H1 (cell line): ENCODE measurements around the gene HYAL1. TPM values are rescaled to one million over a fixed set of nuclear protein-coding genes. Genes with fewer than 3 reads are reported as not detected.

Experiments
- CTCF ChIA-PET: fragments of 300-600 bp; sonication (Branson Sonifier 250); formaldehyde crosslinking; loops from one replicate; lab custom pipeline; 2021; ENCODE audit not compliant: partially characterized antibody; lab: Charles Lee
- POLR2A ChIA-PET: fragments of 300-600 bp; sonication (Branson Sonifier 250); formaldehyde crosslinking; loops from one replicate; lab custom pipeline; 2021; ENCODE audit warnings: inconsistent platforms; ENCODE audit not compliant: partially characterized antibody; lab: Charles Lee
- DNase-seq, 2 experiments: peaks; one replicate each; pipeline versions ENCODE4 v3.0.0 to v3.0.0-alpha.2; 2010 to 2022; ENCODE audit warnings: low spot score in 2 of 2, low read depth in 1 of 2, mixed read lengths in 1 of 2
- FAIRE-seq: peaks from 2 replicates; lab custom pipeline; 2011; peaks lifted over from hg19 to GRCh38; lab: Jason Lieb, UNC
- H2AFZ ChIP-seq: 2 replicates; pipeline ENCODE4 v1.8.1; 2012; ENCODE audit warnings: low read length, inconsistent platforms
- H2AK5ac ChIP-seq: 2 replicates; pipeline ENCODE4 v1.6.1; 2013; ENCODE audit warnings: low read depth, low read length
- H2BK120ac ChIP-seq: replicated peaks from 2 replicates; pipeline ENCODE3; 2013; ENCODE audit warnings: low read depth, low read length, inconsistent platforms
- H2BK12ac ChIP-seq: 2 replicates; pipeline ENCODE4 v1.6.1; 2013; ENCODE audit warnings: low read depth, low read length
- H2BK15ac ChIP-seq: 2 replicates; pipeline ENCODE4 v1.6.1; 2013; ENCODE audit warnings: low read length
- H2BK20ac ChIP-seq: 2 replicates; pipeline ENCODE4 v1.6.1; 2013; ENCODE audit warnings: low read length
- H2BK5ac ChIP-seq: 2 replicates; pipeline ENCODE4 v1.6.1; 2013; ENCODE audit warnings: low read depth, low read length
- H3K14ac ChIP-seq: 2 replicates; pipeline ENCODE4 v1.6.1; 2013; ENCODE audit warnings: inconsistent platforms; ENCODE audit not compliant: insufficient read length
- H3K18ac ChIP-seq: 2 replicates; pipeline ENCODE4 v1.6.1; 2013; ENCODE audit warnings: low read length; ENCODE audit errors: extremely low read depth
- H3K23ac ChIP-seq: 2 replicates; pipeline ENCODE4 v1.6.1; 2013; ENCODE audit warnings: inconsistent platforms; ENCODE audit not compliant: insufficient read length
- H3K23me2 ChIP-seq: 2 replicates; pipeline ENCODE4 v1.6.1; 2013; ENCODE audit warnings: low read depth, low read length
- H3K27ac ChIP-seq: 2 replicates; pipeline ENCODE4 v1.6.1; 2011; ENCODE audit warnings: low read depth, low read length, inconsistent platforms
- H3K27me3 ChIP-seq, 4 experiments: replicated peaks in 1 of 4; 1 replicate in 1 of 4; 2 replicates in 3 of 4; pipeline versions ENCODE4 v1.6.1 to v1.8.1; 2011 to 2013; ENCODE audit warnings: low read length in 3 of 4, mild to moderate bottlenecking in 3 of 4, inconsistent platforms in 2 of 4, mixed read lengths in 2 of 4, moderate library complexity in 1 of 4; ENCODE audit not compliant: control insufficient read depth in 3 of 4, insufficient read depth in 3 of 4; ENCODE audit errors: extremely low read depth in 1 of 4
- H3K36me3 ChIP-seq, 4 experiments: 2 replicates each; pipeline versions ENCODE4 v1.6.1 to v1.8.1; 2011 to 2013; ENCODE audit warnings: mild to moderate bottlenecking in 4 of 4, low read length in 3 of 4, moderate library complexity in 2 of 4, control low read depth in 1 of 4, inconsistent platforms in 1 of 4; ENCODE audit not compliant: insufficient read depth in 4 of 4, control insufficient read depth in 2 of 4
- H3K4ac ChIP-seq: replicated peaks from 2 replicates; pipeline ENCODE3; 2013; ENCODE audit warnings: low read length, low read depth, mixed read lengths, inconsistent platforms; ENCODE audit not compliant: insufficient read length
- H3K4me1 ChIP-seq, 4 experiments: replicated peaks in 1 of 4; 1 replicate in 1 of 4; 2 replicates in 3 of 4; pipeline versions ENCODE4 v1.6.1 to v1.8.1; 2011 to 2013; ENCODE audit warnings: low read length in 3 of 4, inconsistent platforms in 2 of 4, mixed read lengths in 1 of 4; ENCODE audit not compliant: insufficient read depth in 4 of 4, control insufficient read depth in 3 of 4
- H3K4me2 ChIP-seq, 2 experiments: 2 replicates each; pipeline versions ENCODE4 v1.6.1 to v1.8.1; 2011 to 2013; ENCODE audit warnings: low read depth in 2 of 2, low read length in 2 of 2, control low read depth in 1 of 2, inconsistent platforms in 1 of 2, mild to moderate bottlenecking in 1 of 2; ENCODE audit not compliant: insufficient read depth in 1 of 2
- H3K4me3 ChIP-seq, 4 experiments: fragments of 200-600, 300-600 bp in 1 of 4; sonication (generic), shearing (Covaris generic), sonication (Bioruptor Twin) in 1 of 4; 2 replicates each; pipeline versions ENCODE4 v1.5.1 to v1.8.1; 2011 to 2016; ENCODE audit warnings: low read length in 4 of 4, low read depth in 3 of 4, control low read depth in 2 of 4, inconsistent platforms in 2 of 4, mild to moderate bottlenecking in 2 of 4, mixed read lengths in 1 of 4, moderate library complexity in 1 of 4; ENCODE audit not compliant: insufficient read depth in 2 of 4; ENCODE audit errors: extremely low read depth in 1 of 4
- H3K56ac ChIP-seq: replicated peaks from 2 replicates; pipeline ENCODE3; 2013; ENCODE audit warnings: low read depth, mild to moderate bottlenecking, mixed read lengths, low read length, inconsistent platforms; ENCODE audit not compliant: insufficient read length
- H3K79me1 ChIP-seq: 2 replicates; pipeline ENCODE4 v1.6.1; 2013; ENCODE audit warnings: low read depth, low read length, control low read depth
- H3K79me2 ChIP-seq, 2 experiments: 2 replicates each; pipeline versions ENCODE4 v1.6.1 to v1.8.1; 2012 to 2013; ENCODE audit warnings: low read length in 2 of 2, mild to moderate bottlenecking in 2 of 2, inconsistent platforms in 1 of 2; ENCODE audit not compliant: insufficient read depth in 2 of 2, control insufficient read depth in 1 of 2
- H3K9ac ChIP-seq, 4 experiments: replicated peaks in 1 of 4; 1 replicate in 1 of 4; 2 replicates in 3 of 4; pipeline versions ENCODE4 v1.6.1 to v1.8.1; 2011 to 2013; ENCODE audit warnings: low read depth in 3 of 4, low read length in 3 of 4, control low read depth in 2 of 4, mild to moderate bottlenecking in 2 of 4, moderate library complexity in 2 of 4, inconsistent platforms in 1 of 4; ENCODE audit errors: extremely low read depth in 1 of 4
- H3K9me3 ChIP-seq, 2 experiments: 2 replicates each; pipeline versions ENCODE4 v1.6.1 to v1.8.1; 2012 to 2013; ENCODE audit warnings: mild to moderate bottlenecking in 2 of 2, moderate library complexity in 2 of 2, control low read depth in 1 of 2, inconsistent platforms in 1 of 2, low read depth in 1 of 2, low read length in 1 of 2, mixed read lengths in 1 of 2; ENCODE audit not compliant: insufficient read depth in 2 of 2
- H4K20me1 ChIP-seq, 2 experiments: replicated peaks in 1 of 2; 2 replicates each; pipeline versions ENCODE3 to v1.8.1; 2011 to 2013; ENCODE audit warnings: inconsistent platforms in 2 of 2, low read length in 2 of 2, mild to moderate bottlenecking in 1 of 2; ENCODE audit not compliant: insufficient read depth in 2 of 2, control insufficient read depth in 1 of 2
- H4K5ac ChIP-seq: 2 replicates; pipeline ENCODE4 v1.6.1; 2013; ENCODE audit warnings: low read length, low read depth, mixed read lengths, inconsistent platforms; ENCODE audit not compliant: insufficient read length
- H4K8ac ChIP-seq: 2 replicates; pipeline ENCODE4 v1.8.0; 2013; ENCODE audit warnings: mild to moderate bottlenecking, moderate library complexity, low read length, inconsistent platforms; ENCODE audit not compliant: insufficient read depth; ENCODE audit errors: extremely low read depth
- H4K91ac ChIP-seq: replicated peaks from 2 replicates; pipeline ENCODE3; 2013; ENCODE audit warnings: low read length, mixed read lengths, inconsistent platforms; ENCODE audit not compliant: insufficient read length
- CHD2 ChIP-seq: IDR thresholded peaks from 2 replicates; pipeline ENCODE4 v1.6.1; 2012; ENCODE audit warnings: low read length, improper control_type of control experiment
- CTBP2 ChIP-seq: IDR thresholded peaks from 2 replicates; pipeline ENCODE4 v1.7.0; 2011; ENCODE audit warnings: borderline replicate concordance, mild to moderate bottlenecking, moderate library complexity, mixed read lengths, low read length; ENCODE audit not compliant: insufficient read depth, insufficient read length
- FOSL1 ChIP-seq: IDR thresholded peaks from 2 replicates; pipeline ENCODE4 v1.6.1; 2011; ENCODE audit warnings: mild to moderate bottlenecking, low read depth, low read length, moderate library complexity; ENCODE audit not compliant: insufficient read depth
- KDM4A ChIP-seq: IDR thresholded peaks from one replicate; pipeline ENCODE4 v1.7.1; 2012; ENCODE audit warnings: low read depth, mild to moderate bottlenecking, moderate library complexity, low read length, inconsistent platforms; ENCODE audit not compliant: severe bottlenecking
- SIN3A ChIP-seq, 2 experiments: IDR thresholded peaks in 1 of 2; conservative IDR thresholded peaks in 1 of 2; 2 replicates each; pipeline ENCODE4 v1.6.1; 2011 to 2012; ENCODE audit warnings: low read length in 2 of 2, improper control_type of control experiment in 1 of 2, low read depth in 1 of 2, mild to moderate bottlenecking in 1 of 2
- SP4 ChIP-seq: IDR thresholded peaks from 2 replicates; pipeline ENCODE4 v1.6.1; 2012; ENCODE audit warnings: low read length, inconsistent platforms
- TAF1 ChIP-seq: IDR thresholded peaks from 2 replicates; pipeline ENCODE4 v1.6.1; 2011; ENCODE audit warnings: mild to moderate bottlenecking, low read depth, low read length
- YY1 ChIP-seq: IDR thresholded peaks from 2 replicates; pipeline ENCODE4 v1.6.1; 2011; ENCODE audit warnings: low read depth, mild to moderate bottlenecking, low read length
- WGBS, 2 experiments: shearing (Covaris generic) in 1 of 2; methylation state at CpG; one replicate each; pipeline versions ENCODE4 v1.1.6 to v1.1.7; 2013 to 2015; ENCODE audit warnings: low lambda C conversion rate in 2 of 2, mixed read lengths in 2 of 2, inconsistent platforms in 1 of 2, low coverage in 1 of 2, missing lambda C conversion rate in 1 of 2; ENCODE audit not compliant: insufficient replicate concordance in 2 of 2, insufficient coverage in 1 of 2, insufficient read length in 1 of 2; ENCODE audit errors: extremely low coverage in 1 of 2, missing lambda C conversion rate in 1 of 2; 5-methylcytosine and 5-hydroxymethylcytosine counted together
- polyA plus RNA-seq, 7 experiments: library from polyadenylated mRNA; depleted of rRNA in 3 of 7; stranded (reverse) in 5 of 7; unstranded in 2 of 7; fragments of >200 nt in 5 of 7; fragments of 200-250 nt in 2 of 7; gene quantifications; 1 replicate in 5 of 7; 2 replicates in 1 of 7; 4 replicates in 1 of 7; pipeline versions ENCODE4 v1.2.1 to v1.2.3, GENCODE V29; 2011 to 2013; ENCODE audit warnings: missing spikeins in 2 of 7, mixed read lengths in 2 of 7
- total RNA-seq: library from RNA; stranded (reverse); fragmentation: NEBNext Ultra II Directional; extraction: Animal tissue kit (Norgen Biotek cat#: 25700); gene quantifications from 2 replicates; pipeline ENCODE4 v1.2.1, GENCODE V29; 2021
- TF ChIP-seq, protein P1 (sequence below): IDR thresholded peaks from 2 replicates; pipeline ENCODE4 v1.6.1; 2012; ENCODE audit warnings: inconsistent platforms
- TF ChIP-seq, protein P2 (sequence below): IDR thresholded peaks from 2 replicates; pipeline ENCODE4 v1.6.1; 2012; ENCODE audit warnings: inconsistent platforms

The HYAL1 gene
- total and polyA plus RNA-seq, 2 of the 8 experiments (the other 6 are each of a cell fraction or from before 2014, with no cell fraction given): 2.0 to 5.4 TPM

DNA sequence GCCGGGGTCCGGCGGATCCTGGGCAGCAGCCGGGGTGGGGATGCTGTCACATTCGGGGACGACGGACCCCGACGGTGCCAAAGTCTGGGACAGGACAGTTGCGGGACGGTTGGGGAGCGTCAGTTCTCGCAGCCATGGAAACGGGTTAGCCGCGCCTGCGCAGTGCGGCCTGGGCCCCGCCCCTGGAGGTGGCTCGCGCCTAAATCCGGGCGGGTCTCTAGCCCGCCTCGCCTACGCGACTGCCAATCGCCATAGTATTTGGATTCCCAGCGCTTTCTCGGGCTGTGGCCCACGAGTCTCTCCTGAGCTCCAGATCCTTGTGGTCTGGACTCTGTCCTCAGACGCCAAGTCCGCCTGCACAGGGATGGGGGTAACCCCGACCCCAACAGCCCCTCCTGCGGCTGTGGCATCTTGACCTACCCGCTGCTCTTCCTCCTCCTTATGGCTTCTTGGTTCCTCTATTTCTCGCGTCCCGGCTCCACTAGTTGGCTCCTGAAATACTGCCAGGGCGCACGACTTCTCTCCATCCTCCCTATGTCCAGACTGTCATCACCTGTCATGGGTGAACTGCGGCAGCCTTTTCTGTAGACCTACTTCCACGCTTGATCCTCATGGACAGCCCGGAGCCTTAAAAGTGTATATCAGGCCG, 42.3 kb upstream of the HYAL1 start, which contains the start of gene ZMYND10:
ZMYND10 (minus strand) TSS at position 147 of the 649 bp plus-strand sequence. CDS start 153 bp downstream, outside the sequence.
- CTCF ChIA-PET: interaction anchor here (0.5 to 13.4 kb wide), 12 partner anchors 8 to 1039 kb away, joined by 3 to 136 read pairs (median 13); partner anchors contain the start of gene TMEM115
- TF ChIP-seq SP4: no peak
- TF ChIP-seq CTBP2: no peak
- peak in 1 of 2 experiments; percentile 90; a peak in 2 of 4 replicates for TF ChIP-seq SIN3A (conservative IDR thresholded peaks at IDR 0.05 in 1 of 2, IDR thresholded peaks at IDR 0.05 in 1 of 2; ENCODE audit: low read depth in 1 of 2, low read length in 2 of 2)
- no peak for TF ChIP-seq CHD2
- peak; percentile 58 for TF ChIP-seq KDM4A
- TF ChIP-seq YY1: peak; percentile 58; the same call in 1 of the 2 replicates
- TF ChIP-seq, protein P1, sequence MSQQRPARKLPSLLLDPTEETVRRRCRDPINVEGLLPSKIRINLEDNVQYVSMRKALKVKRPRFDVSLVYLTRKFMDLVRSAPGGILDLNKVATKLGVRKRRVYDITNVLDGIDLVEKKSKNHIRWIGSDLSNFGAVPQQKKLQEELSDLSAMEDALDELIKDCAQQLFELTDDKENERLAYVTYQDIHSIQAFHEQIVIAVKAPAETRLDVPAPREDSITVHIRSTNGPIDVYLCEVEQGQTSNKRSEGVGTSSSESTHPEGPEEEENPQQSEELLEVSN: no peak
- peak; percentile 18; the same call in 1 of the 2 replicates for TF ChIP-seq FOSL1
- TF ChIP-seq, protein P2, sequence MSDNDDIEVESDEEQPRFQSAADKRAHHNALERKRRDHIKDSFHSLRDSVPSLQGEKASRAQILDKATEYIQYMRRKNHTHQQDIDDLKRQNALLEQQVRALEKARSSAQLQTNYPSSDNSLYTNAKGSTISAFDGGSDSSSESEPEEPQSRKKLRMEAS: peak; percentile 8; the same call in 1 of the 2 replicates
- 0 out of 2 replicates have a peak, but pooled peaks have one; percentile 25 for TF ChIP-seq TAF1

More for the DNA sequence above, 42.3 kb upstream of the HYAL1 start, which contains the start of gene ZMYND10:
- H2BK20ac ChIP-seq: no peak within 1 kb of the TSS
- peaks cover 0 to 18% (median 12%) of the 10 kb centered on the region in 4 experiments; a peak in 6 of 7 replicates for H3K4me1 ChIP-seq
- no peak within 1 kb of the TSS for H3K56ac ChIP-seq
- DNase-seq (peak in 1 of 2 experiments; percentile 96), FAIRE-seq (peak; percentile 78)
- peak within 1 kb of the TSS; percentile 61 to 96 for H3K4me2 ChIP-seq
- H3K9ac ChIP-seq: no peak within 1 kb of the TSS
- no peak within 1 kb of the TSS for H4K91ac ChIP-seq
- H2BK120ac ChIP-seq: no peak within 1 kb of the TSS
- no peak within 1 kb of the TSS for H2BK5ac ChIP-seq
- H2AK5ac ChIP-seq: no peak within 1 kb of the TSS; the same call in 1 of the 2 replicates
- H3K4ac ChIP-seq: no peak within 1 kb of the TSS
- H3K36me3 ChIP-seq: peaks cover 0 to 3% (median 0%) of the 10 kb centered on the region in 4 experiments; a peak in 2 of 8 replicates
- peak within 1 kb of the TSS; percentile 6; the same call in 1 of the 2 replicates for H4K8ac ChIP-seq
- peaks cover 16% of the 10 kb centered on the region for H3K23me2 ChIP-seq
- no peak within 1 kb of the TSS for H4K5ac ChIP-seq
- no peak within 1 kb of the TSS for H3K14ac ChIP-seq
- H3K27ac ChIP-seq: no peak within 1 kb of the TSS
- no peak within 1 kb of the TSS for H2BK12ac ChIP-seq
- POLR2A ChIA-PET: interaction anchor here (0.9 to 1.7 kb wide), 5 partner anchors 9 to 155 kb away, joined by 3 to 9 read pairs (median 3); no protein-coding TSS in a partner anchor
- peak within 1 kb of the TSS; percentile 18 to 58 (median 41); a peak in 7 of 8 replicates for H3K4me3 ChIP-seq
- H2BK15ac ChIP-seq: 0 out of 2 replicates have a peak within 1 kb of the TSS, but pooled peaks have one; percentile 92
- H4K20me1 ChIP-seq: peaks cover 3% of the 10 kb centered on the region in 2 experiments
- WGBS, 2 experiments: 19% methylated on average over 36 of the region's 45 CpGs; no CpG with 5 or more reads in 1 of the 2 experiments
- H3K27me3 ChIP-seq: peaks cover 10 to 42% (median 33%) of the 10 kb centered on the region in 4 experiments
- H3K79me1 ChIP-seq: no peaks in the 10 kb centered on the region
- H3K9me3 ChIP-seq: no peaks in the 10 kb centered on the region
- H3K79me2 ChIP-seq: no peaks in the 10 kb centered on the region
- H3K18ac ChIP-seq: peak within 1 kb of the TSS; percentile 96
- H2AFZ ChIP-seq: peak within 1 kb of the TSS; percentile 94
- no peak within 1 kb of the TSS for H3K23ac ChIP-seq
